ENCODE data around the gene SNX5. TPM values are rescaled to one million over a fixed set of nuclear protein-coding genes. Genes with fewer than 3 reads are reported as not detected.

Gene SNX5
- 100 to 1,000 TPM; 234 to 256 TPM for total RNA-seq

- ChIA-PET POLR2A (interaction anchor here (0.6 to 4.4 kb wide), 9 partner anchors 10 to 539 kb away, joined by 3 to 20 read pairs (median 6); partner anchors contain the start of genes DSTN, RRBP1 and SEC23B), CTCF (interaction anchor here (2.5 to 3.7 kb wide), 2 partner anchors 25 to 26 kb away, joined by 20 to 31 read pairs; no protein-coding TSS in a partner anchor)
- intact Hi-C loops (cut with micrococcal nuclease), result loop anchor here (1.0 to 10.0 kb wide), 12 partner anchors 24 to 1394 kb away; partner anchors contain the start of genes BFSP1, DSTN, DZANK1 and KIF16B
- no peaks in the 10 kb centered on the region for H3K9me3 Mint-ChIP-seq
- H3K27ac Mint-ChIP-seq, result peak within 1 kb of the TSS; percentile 99
- peak within 1 kb of the TSS; percentile 96 for H3K4me3 Mint-ChIP-seq
- peaks cover 43% of the 10 kb centered on the region for H3K4me1 Mint-ChIP-seq (ENCODE audit: low read depth)
- H3K36me3 Mint-ChIP-seq, result peaks cover 70% of the 10 kb centered on the region
- no peaks in the 10 kb centered on the region for H3K27me3 Mint-ChIP-seq
- peak; percentile 100 for DNase-seq
These were observed at the start of gene SNX5, which contains the start of gene MGME1 for GRCh38 chr20:17968366-17969277. TSS of gene SNX5 (minus strand) at chr20:17968794. CDS start at chr20:17968425, 369 bp downstream. TSS of gene MGME1 (plus strand) at chr20:17969018. CDS start at chr20:17969860, 842 bp downstream.

DNA sequence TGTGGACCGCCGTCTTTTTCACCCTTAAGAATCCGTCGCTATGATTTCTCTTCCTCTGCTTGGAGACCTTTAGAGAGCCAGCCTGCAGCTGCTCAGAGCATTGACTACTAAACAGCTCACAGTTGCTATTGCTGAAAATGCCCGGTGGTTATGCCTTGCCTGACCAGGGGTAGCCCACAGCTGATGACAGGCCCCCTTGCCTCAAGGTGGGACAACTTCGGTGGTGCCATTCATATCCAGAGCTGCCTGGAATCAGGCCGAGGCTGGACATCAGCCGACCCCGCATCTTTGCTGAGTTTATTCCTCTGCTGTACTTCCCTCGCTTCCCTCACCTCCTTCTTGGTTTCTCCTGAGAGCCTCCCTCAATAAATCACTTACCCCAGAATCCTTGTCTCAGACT lies 49.5 kb upstream of the SNX5 start:
- CTCF ChIA-PET, result interaction anchor here (1.1 kb wide), 1 partner anchor 519 kb away, joined by 3 read pairs; no protein-coding TSS in a partner anchor
- H3K27me3 Mint-ChIP-seq, result no peaks in the 10 kb centered on the region
- intact Hi-C loops (cut with micrococcal nuclease), result no loop called here
- H3K9me3 Mint-ChIP-seq, result no peaks in the 10 kb centered on the region
- no peak overlapping the region for H3K4me3 Mint-ChIP-seq
- DNase-seq, result no peak
- H3K36me3 Mint-ChIP-seq, result no peaks in the 10 kb centered on the region
- POLR2A ChIA-PET, result no interaction called here
- no peaks in the 10 kb centered on the region for H3K4me1 Mint-ChIP-seq (ENCODE audit: low read depth)
- H3K27ac Mint-ChIP-seq, result no peak overlapping the region

DNA sequence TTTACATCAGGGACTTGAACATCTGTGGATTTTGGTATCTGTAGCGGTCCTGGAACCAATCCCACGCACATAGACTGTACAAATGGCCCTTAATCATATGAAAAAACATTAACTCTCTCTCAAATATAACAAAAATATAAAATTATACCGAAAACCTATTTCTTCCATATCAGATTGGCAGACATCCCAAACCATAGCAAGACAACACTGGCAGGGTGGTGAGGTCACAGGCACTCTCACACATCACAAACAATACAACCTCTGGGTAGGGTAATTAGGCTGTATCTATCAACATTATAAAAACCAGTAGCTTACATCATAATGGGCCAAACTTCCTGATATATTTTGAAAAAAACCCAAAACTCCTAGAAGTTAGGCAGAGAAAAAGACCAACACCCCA lies 48.2 kb upstream of the SNX5 start:
- Mint-ChIP-seq H3K4me3 (no peak overlapping the region), H3K4me1 (ENCODE audit: low read depth) (no peaks in the 10 kb centered on the region), H3K27ac (no peak overlapping the region), H3K27me3 (no peaks in the 10 kb centered on the region), H3K36me3 (no peaks in the 10 kb centered on the region), H3K9me3 (no peaks in the 10 kb centered on the region)
- intact Hi-C loops (cut with micrococcal nuclease), result no loop called here
- DNase-seq, result no peak
- CTCF ChIA-PET, result interaction anchor here (1.1 kb wide), 1 partner anchor 518 kb away, joined by 3 read pairs; no protein-coding TSS in a partner anchor
- POLR2A ChIA-PET, result no interaction called here

GRCh38 chr20:18014411-18014810 lies 45.8 kb upstream of the SNX5 start:
- Mint-ChIP-seq H3K4me3 (no peak overlapping the region), H3K27ac (no peak overlapping the region), H3K9me3 (no peaks in the 10 kb centered on the region), H3K27me3 (no peaks in the 10 kb centered on the region), H3K4me1 (ENCODE audit: low read depth) (no peaks in the 10 kb centered on the region), H3K36me3 (no peaks in the 10 kb centered on the region)
- ChIA-PET CTCF (no interaction called here), POLR2A (no interaction called here)
- DNase-seq, result no peak
- intact Hi-C loops (cut with micrococcal nuclease), result no loop called here

DNA sequence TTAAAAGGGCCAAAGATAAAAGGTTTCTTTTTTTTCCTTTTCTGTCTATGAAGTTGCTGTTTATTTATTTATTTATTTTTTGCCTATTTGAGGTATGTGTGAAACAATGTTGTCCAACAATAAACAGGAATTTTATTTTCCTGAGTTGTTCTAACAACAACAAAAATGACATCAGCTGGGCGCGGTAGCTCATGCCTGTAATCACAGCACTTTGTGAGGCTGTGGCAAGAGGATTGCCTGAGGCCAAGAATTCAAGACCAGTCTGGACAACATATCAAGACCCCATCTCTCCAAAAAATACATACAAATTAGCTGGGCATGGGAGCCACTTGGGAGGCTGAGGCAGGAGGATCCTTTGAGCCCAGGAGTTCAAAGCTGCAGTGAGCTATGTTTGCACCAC lies 44.3 kb upstream of the SNX5 start:
- Mint-ChIP-seq H3K4me1 (ENCODE audit: low read depth) (no peaks in the 10 kb centered on the region), H3K27ac (no peak overlapping the region), H3K27me3 (no peaks in the 10 kb centered on the region), H3K9me3 (no peaks in the 10 kb centered on the region), H3K4me3 (no peak overlapping the region), H3K36me3 (no peaks in the 10 kb centered on the region)
- no peak for DNase-seq
- ChIA-PET CTCF (interaction anchor here (0.7 kb wide), 1 partner anchor 77 kb away, joined by 3 read pairs; no protein-coding TSS in a partner anchor), POLR2A (no interaction called here)
- intact Hi-C loops (cut with micrococcal nuclease), result no loop called here

- intact Hi-C loops (cut with micrococcal nuclease), result no loop called here
- POLR2A ChIA-PET, result no interaction called here
- CTCF ChIA-PET, result interaction anchor here (1.8 kb wide), 1 partner anchor 15 kb away, joined by 3 read pairs; no protein-coding TSS in a partner anchor
- H3K4me1 Mint-ChIP-seq (ENCODE audit: low read depth), result no peaks in the 10 kb centered on the region
- H3K9me3 Mint-ChIP-seq, result no peaks in the 10 kb centered on the region
- DNase-seq, result no peak
- H3K36me3 Mint-ChIP-seq, result no peaks in the 10 kb centered on the region
- H3K4me3 Mint-ChIP-seq, result no peak overlapping the region
- H3K27ac Mint-ChIP-seq, result no peak overlapping the region
- no peaks in the 10 kb centered on the region for H3K27me3 Mint-ChIP-seq
These were observed 43.5 kb upstream of the SNX5 start for GRCh38 chr20:18011951-18012645.

DNA sequence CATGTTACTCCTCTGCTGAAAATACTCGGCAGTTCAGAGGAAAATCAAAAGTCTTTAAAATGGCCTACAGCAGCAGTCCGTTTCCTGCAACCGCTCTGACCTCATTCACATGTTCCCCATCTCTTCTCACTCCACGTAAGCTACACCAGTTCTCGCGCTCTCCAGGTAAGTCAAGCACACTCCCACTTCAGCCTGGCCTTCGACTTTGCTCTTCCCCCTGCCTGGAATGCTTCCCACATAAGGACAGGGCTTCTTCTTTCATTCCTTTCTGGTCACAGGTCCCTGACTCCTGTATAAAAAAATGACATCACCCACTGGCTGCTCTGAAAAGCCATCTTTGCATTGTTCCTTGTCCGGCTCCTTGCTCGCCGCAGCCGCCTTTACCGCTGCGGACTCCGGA lies 42.9 kb upstream of the SNX5 start:
- H3K9me3 Mint-ChIP-seq, result no peaks in the 10 kb centered on the region
- no peak for DNase-seq
- intact Hi-C loops (cut with micrococcal nuclease), result no loop called here
- H3K27me3 Mint-ChIP-seq, result no peaks in the 10 kb centered on the region
- ChIA-PET POLR2A (no interaction called here), CTCF (interaction anchor here (1.8 kb wide), 1 partner anchor 15 kb away, joined by 3 read pairs; no protein-coding TSS in a partner anchor)
- H3K36me3 Mint-ChIP-seq, result no peaks in the 10 kb centered on the region
- H3K4me1 Mint-ChIP-seq (ENCODE audit: low read depth), result no peaks in the 10 kb centered on the region
- H3K4me3 Mint-ChIP-seq, result no peak overlapping the region
- H3K27ac Mint-ChIP-seq, result no peak overlapping the region

- no peaks in the 10 kb centered on the region for H3K36me3 Mint-ChIP-seq
- DNase-seq, result no peak
- H3K27ac Mint-ChIP-seq, result no peak overlapping the region
These were observed 40.5 kb upstream of the SNX5 start for GRCh38 chr20:18009116-18009515.

GRCh38 chr20:18007534-18008292 lies 39.1 kb upstream of the SNX5 start:
- Mint-ChIP-seq H3K36me3 (no peaks in the 10 kb centered on the region), H3K27me3 (no peaks in the 10 kb centered on the region), H3K4me3 (no peak overlapping the region), H3K27ac (no peak overlapping the region), H3K9me3 (no peaks in the 10 kb centered on the region), H3K4me1 (ENCODE audit: low read depth) (no peaks in the 10 kb centered on the region)
- ChIA-PET CTCF (no interaction called here), POLR2A (no interaction called here)
- intact Hi-C loops (cut with micrococcal nuclease), result no loop called here
- DNase-seq, result no peak

More at GRCh38 chr20:18009116-18009515, 40.5 kb upstream of the SNX5 start:
- no peaks in the 10 kb centered on the region for H3K4me1 Mint-ChIP-seq (ENCODE audit: low read depth)
- CTCF ChIA-PET, result no interaction called here
- intact Hi-C loops (cut with micrococcal nuclease), result no loop called here
- H3K27me3 Mint-ChIP-seq, result no peaks in the 10 kb centered on the region
- H3K9me3 Mint-ChIP-seq, result no peaks in the 10 kb centered on the region
- H3K4me3 Mint-ChIP-seq, result no peak overlapping the region
- POLR2A ChIA-PET, result no interaction called here

DNA sequence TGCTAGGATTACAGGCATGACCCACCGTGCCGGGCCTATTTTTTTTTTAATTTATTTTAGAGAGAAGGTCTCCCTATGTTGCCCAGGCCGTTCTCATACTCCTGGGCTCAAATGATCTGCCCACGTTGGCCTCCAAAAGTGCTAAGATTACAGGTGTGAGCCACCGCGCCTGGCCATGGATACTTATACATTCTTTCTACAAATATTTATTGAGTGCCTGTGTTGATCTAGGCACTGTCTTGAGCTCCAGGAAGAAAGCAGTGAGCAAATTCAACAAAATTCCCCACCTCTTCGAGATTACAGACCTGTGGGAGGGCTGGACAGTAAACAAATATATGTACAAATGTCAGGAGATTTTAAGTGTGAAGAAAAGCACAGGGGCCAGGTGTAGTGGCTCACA lies 38.1 kb upstream of the SNX5 start:
- Mint-ChIP-seq H3K27me3 (no peaks in the 10 kb centered on the region), H3K9me3 (no peaks in the 10 kb centered on the region), H3K4me1 (ENCODE audit: low read depth) (no peaks in the 10 kb centered on the region), H3K4me3 (no peak overlapping the region), H3K36me3 (no peaks in the 10 kb centered on the region), H3K27ac (no peak overlapping the region)
- DNase-seq, result no peak
- CTCF ChIA-PET, result no interaction called here
- POLR2A ChIA-PET, result no interaction called here
- intact Hi-C loops (cut with micrococcal nuclease), result no loop called here

DNA sequence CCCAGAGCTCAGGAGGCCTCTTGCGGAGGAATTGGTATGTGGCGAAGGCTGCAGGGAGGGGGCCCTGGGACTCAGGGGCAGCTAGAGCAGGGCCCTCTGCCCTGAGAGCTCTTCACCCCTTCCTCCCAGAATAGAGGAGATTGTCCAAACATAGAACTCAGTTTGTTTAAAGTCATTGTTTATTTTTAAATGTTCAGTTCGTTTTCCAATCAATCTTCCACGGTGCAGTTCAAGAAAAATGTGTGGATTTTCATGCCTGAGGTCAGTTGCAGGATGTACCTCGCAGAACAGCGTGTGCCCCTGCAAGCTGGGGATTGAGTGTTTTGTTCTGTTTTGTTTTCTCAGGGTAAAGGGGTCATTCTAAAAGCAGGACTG lies 37.4 kb upstream of the SNX5 start:
- DNase-seq, result no peak
- no peaks in the 10 kb centered on the region for H3K36me3 Mint-ChIP-seq
- H3K4me1 Mint-ChIP-seq (ENCODE audit: low read depth), result no peaks in the 10 kb centered on the region
- ChIA-PET POLR2A (no interaction called here), CTCF (no interaction called here)
- intact Hi-C loops (cut with micrococcal nuclease), result no loop called here
- H3K4me3 Mint-ChIP-seq, result no peak overlapping the region
- H3K27me3 Mint-ChIP-seq, result no peaks in the 10 kb centered on the region
- H3K9me3 Mint-ChIP-seq, result no peaks in the 10 kb centered on the region
- no peak overlapping the region for H3K27ac Mint-ChIP-seq
